HepG2 (cell line): ENCODE measurements around the gene IL27RA. TPM values are rescaled to one million over a fixed set of nuclear protein-coding genes. Genes with fewer than 3 reads are reported as not detected.

Source experiments
- FIP1L1 ChIP-seq: fragments of 200-400 bp; formaldehyde crosslinking; IDR thresholded peaks from 2 replicates; pipeline ENCODE4 v1.6.1; 2018; ENCODE audit warnings: low read depth, mild to moderate bottlenecking, low read length, moderate library complexity, borderline replicate concordance; ENCODE audit not compliant: insufficient read depth
- HES4 ChIP-seq: sonication (generic); formaldehyde crosslinking; IDR thresholded peaks from 2 replicates; pipeline ENCODE4 v1.9.0; 2021; ENCODE audit warnings: mild to moderate bottlenecking, missing genetic modification reagents, borderline replicate concordance
- PHF21A ChIP-seq: sonication (generic); formaldehyde crosslinking; IDR thresholded peaks from 2 replicates; pipeline ENCODE4 v1.5.0; 2020; ENCODE audit warnings: mild to moderate bottlenecking, missing genetic modification reagents
- SIN3B ChIP-seq: fragments of 150-350 bp; IDR thresholded peaks from 2 replicates; pipeline ENCODE4 v1.6.1; 2014; ENCODE audit warnings: low read length
- SNAI1 ChIP-seq: sonication (generic); formaldehyde crosslinking; IDR thresholded peaks from 2 replicates; pipeline ENCODE4 v1.5.0; 2020; ENCODE audit warnings: mild to moderate bottlenecking, missing genetic modification reagents, borderline replicate concordance
- SNRNP70 ChIP-seq: fragments of 200-400 bp; formaldehyde crosslinking; IDR thresholded peaks from 2 replicates; pipeline ENCODE4 v1.6.1; 2017; ENCODE audit warnings: mild to moderate bottlenecking, low read depth, low read length, moderate library complexity
- SOX5 ChIP-seq: IDR thresholded peaks from 2 replicates; pipeline ENCODE4 v1.6.1; 2016; ENCODE audit warnings: borderline replicate concordance
- SUZ12 ChIP-seq: fragments of 150-350 bp; IDR thresholded peaks from 2 replicates; pipeline ENCODE4 v1.6.1; 2014; ENCODE audit warnings: low read depth, low read length
- ZBTB8A ChIP-seq: sonication (generic); formaldehyde crosslinking; IDR thresholded peaks from 2 replicates; pipeline ENCODE4 v1.4.0; 2020; ENCODE audit warnings: mild to moderate bottlenecking, low read depth, missing genetic modification reagents, borderline replicate concordance
- ZFP37 ChIP-seq: sonication (generic); formaldehyde crosslinking; IDR thresholded peaks from 2 replicates; pipeline ENCODE4 v1.4.0; 2020; ENCODE audit warnings: missing genetic modification reagents, borderline replicate concordance
- ZNF33B ChIP-seq: sonication (generic); formaldehyde crosslinking; IDR thresholded peaks from 2 replicates; pipeline ENCODE4 v1.5.1; 2020; ENCODE audit warnings: mild to moderate bottlenecking, missing genetic modification reagents
- ZNF563 ChIP-seq: sonication (generic); formaldehyde crosslinking; IDR thresholded peaks from 2 replicates; pipeline ENCODE4 v1.8.0; 2022; ENCODE audit warnings: mild to moderate bottlenecking, moderate library complexity, missing genetic modification reagents
- ZNF773 ChIP-seq: sonication (generic); formaldehyde crosslinking; IDR thresholded peaks from 2 replicates; pipeline ENCODE4 v1.4.0; 2020; ENCODE audit warnings: missing genetic modification reagents, borderline replicate concordance
- polyA plus RNA-seq, 8 experiments: library from polyadenylated mRNA; depleted of rRNA in 3 of 8; stranded (reverse) in 7 of 8; unstranded in 1 of 8; fragments of >200 nt; fragmentation: Illumina TruSeq in 4 of 8; extraction: Trizol in 4 of 8; gene quantifications; 2 replicates each; pipeline versions ENCODE4 v1.2.1 to v1.2.3, GENCODE V29; 2011 to 2016; ENCODE audit warnings: low read depth in 4 of 8, missing spikeins in 1 of 8, mixed read lengths in 1 of 8; ENCODE audit not compliant: insufficient read depth in 1 of 8
- total RNA-seq, 5 experiments: library from RNA; depleted of rRNA; stranded (reverse); fragments of >200 nt; fragmentation: Illumina TruSeq; extraction: Trizol; gene quantifications; 2 replicates each; pipeline ENCODE4 v1.2.3, GENCODE V29; 2016; ENCODE audit warnings: low read depth in 1 of 5
- TF ChIP-seq, protein P1 (sequence below): IDR thresholded peaks from 2 replicates; pipeline ENCODE4 v1.6.1; 2016; ENCODE audit warnings: low read depth, missing genetic modification reagents, missing compliant biosample characterization
- TF ChIP-seq, protein P2 (sequence below): sonication (generic); formaldehyde crosslinking; IDR thresholded peaks from 2 replicates; pipeline ENCODE4 v1.4.0; 2020; ENCODE audit warnings: low read depth, mild to moderate bottlenecking, missing genetic modification reagents
- TF ChIP-seq, protein P3 (sequence below): sonication (generic); formaldehyde crosslinking; IDR thresholded peaks from 2 replicates; pipeline ENCODE4 v1.5.1; 2020; ENCODE audit warnings: mild to moderate bottlenecking, missing genetic modification reagents, moderate library complexity

The IL27RA gene
- total and polyA plus RNA-seq, 2 of the 13 experiments (the other 11 are each of a cell fraction or from before 2014, with no cell fraction given), result 3.5 to 8.1 TPM

DNA sequence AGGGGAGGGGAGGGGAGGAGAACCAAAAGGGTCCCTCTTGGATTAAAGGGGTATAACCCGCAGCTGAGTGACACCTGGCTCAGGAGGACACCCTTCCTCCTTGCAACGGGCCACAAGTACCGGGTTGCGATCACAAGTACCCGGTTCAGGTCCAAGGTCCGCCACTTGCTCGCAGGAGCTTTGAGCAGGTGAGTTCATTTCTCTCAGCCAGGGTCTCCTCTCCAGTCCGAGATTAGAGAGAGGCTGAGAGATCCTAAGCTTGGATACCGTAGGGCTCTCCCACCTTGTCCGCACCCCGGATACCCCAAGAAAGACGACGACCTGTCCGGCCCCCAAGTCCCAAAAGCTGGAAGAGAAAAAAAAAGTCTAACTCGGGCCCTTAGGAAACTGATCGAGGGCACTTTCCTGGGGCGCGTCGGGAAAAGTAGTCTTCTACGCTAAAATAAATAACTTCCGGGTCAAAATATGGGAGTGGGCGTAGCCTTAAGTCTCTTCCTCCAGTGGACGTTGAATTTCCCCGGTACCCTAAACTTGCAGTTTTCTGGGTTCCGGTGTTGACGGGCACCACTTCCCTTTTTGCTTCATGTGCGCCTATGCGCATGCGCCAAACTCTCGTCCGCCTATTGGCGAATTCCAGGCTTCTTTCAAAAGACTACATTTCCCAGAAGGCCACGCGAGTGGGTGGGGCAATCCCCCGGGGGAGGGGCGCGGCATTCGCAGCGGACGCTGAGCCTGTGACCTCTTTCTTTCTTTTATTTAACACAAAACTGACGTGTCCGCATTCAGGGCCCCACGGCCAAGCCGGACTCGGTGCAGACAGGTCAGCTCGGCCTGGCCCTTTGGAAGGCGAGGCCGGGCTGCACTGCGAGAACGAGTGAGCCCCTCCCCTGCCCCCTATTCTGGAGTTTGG lies 49.6 kb downstream of the IL27RA start (continued):
- TF ChIP-seq, protein P1, sequence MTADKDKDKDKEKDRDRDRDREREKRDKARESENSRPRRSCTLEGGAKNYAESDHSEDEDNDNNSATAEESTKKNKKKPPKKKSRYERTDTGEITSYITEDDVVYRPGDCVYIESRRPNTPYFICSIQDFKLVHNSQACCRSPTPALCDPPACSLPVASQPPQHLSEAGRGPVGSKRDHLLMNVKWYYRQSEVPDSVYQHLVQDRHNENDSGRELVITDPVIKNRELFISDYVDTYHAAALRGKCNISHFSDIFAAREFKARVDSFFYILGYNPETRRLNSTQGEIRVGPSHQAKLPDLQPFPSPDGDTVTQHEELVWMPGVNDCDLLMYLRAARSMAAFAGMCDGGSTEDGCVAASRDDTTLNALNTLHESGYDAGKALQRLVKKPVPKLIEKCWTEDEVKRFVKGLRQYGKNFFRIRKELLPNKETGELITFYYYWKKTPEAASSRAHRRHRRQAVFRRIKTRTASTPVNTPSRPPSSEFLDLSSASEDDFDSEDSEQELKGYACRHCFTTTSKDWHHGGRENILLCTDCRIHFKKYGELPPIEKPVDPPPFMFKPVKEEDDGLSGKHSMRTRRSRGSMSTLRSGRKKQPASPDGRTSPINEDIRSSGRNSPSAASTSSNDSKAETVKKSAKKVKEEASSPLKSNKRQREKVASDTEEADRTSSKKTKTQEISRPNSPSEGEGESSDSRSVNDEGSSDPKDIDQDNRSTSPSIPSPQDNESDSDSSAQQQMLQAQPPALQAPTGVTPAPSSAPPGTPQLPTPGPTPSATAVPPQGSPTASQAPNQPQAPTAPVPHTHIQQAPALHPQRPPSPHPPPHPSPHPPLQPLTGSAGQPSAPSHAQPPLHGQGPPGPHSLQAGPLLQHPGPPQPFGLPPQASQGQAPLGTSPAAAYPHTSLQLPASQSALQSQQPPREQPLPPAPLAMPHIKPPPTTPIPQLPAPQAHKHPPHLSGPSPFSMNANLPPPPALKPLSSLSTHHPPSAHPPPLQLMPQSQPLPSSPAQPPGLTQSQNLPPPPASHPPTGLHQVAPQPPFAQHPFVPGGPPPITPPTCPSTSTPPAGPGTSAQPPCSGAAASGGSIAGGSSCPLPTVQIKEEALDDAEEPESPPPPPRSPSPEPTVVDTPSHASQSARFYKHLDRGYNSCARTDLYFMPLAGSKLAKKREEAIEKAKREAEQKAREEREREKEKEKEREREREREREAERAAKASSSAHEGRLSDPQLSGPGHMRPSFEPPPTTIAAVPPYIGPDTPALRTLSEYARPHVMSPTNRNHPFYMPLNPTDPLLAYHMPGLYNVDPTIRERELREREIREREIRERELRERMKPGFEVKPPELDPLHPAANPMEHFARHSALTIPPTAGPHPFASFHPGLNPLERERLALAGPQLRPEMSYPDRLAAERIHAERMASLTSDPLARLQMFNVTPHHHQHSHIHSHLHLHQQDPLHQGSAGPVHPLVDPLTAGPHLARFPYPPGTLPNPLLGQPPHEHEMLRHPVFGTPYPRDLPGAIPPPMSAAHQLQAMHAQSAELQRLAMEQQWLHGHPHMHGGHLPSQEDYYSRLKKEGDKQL (CRISPR knock-in tag), result no peak
- TF ChIP-seq FIP1L1, result no peak
- no peak for TF ChIP-seq SIN3B
- peak; percentile 64 for TF ChIP-seq SUZ12
- TF ChIP-seq SNRNP70, result no peak
- TF ChIP-seq ZNF563 (CRISPR knock-in tag), result peak; percentile 41; the same call in 1 of the 2 replicates
- TF ChIP-seq, protein P2, sequence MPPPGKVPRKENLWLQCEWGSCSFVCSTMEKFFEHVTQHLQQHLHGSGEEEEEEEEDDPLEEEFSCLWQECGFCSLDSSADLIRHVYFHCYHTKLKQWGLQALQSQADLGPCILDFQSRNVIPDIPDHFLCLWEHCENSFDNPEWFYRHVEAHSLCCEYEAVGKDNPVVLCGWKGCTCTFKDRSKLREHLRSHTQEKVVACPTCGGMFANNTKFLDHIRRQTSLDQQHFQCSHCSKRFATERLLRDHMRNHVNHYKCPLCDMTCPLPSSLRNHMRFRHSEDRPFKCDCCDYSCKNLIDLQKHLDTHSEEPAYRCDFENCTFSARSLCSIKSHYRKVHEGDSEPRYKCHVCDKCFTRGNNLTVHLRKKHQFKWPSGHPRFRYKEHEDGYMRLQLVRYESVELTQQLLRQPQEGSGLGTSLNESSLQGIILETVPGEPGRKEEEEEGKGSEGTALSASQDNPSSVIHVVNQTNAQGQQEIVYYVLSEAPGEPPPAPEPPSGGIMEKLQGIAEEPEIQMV, result peak; percentile 99
- no peak for TF ChIP-seq HES4 (CRISPR knock-in tag)
- no peak for TF ChIP-seq ZNF33B (CRISPR knock-in tag)
- TF ChIP-seq, protein P3, sequence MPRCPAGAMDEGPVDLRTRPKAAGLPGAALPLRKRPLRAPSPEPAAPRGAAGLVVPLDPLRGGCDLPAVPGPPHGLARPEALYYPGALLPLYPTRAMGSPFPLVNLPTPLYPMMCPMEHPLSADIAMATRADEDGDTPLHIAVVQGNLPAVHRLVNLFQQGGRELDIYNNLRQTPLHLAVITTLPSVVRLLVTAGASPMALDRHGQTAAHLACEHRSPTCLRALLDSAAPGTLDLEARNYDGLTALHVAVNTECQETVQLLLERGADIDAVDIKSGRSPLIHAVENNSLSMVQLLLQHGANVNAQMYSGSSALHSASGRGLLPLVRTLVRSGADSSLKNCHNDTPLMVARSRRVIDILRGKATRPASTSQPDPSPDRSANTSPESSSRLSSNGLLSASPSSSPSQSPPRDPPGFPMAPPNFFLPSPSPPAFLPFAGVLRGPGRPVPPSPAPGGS (CRISPR knock-in tag), result no peak
- TF ChIP-seq ZBTB8A (CRISPR knock-in tag), result no peak
- no peak for TF ChIP-seq ZFP37 (CRISPR knock-in tag)
- TF ChIP-seq SOX5 (CRISPR knock-in tag), result peak; percentile 31; the same call in 1 of the 2 replicates
- TF ChIP-seq SNAI1 (CRISPR knock-in tag), result no peak
- no peak for TF ChIP-seq ZNF773 (CRISPR knock-in tag)
- peak; percentile 68 for TF ChIP-seq PHF21A (CRISPR knock-in tag)
